HepG2 (cell line): Measurements from ENCODE around the gene LILRB2. TPM values are rescaled to one million over a fixed set of nuclear protein-coding genes. Genes with fewer than 3 reads are reported as not detected.

Experiments used
- ATAC-seq: fragments of 200-7000 bp; cut with Tn5 transposase; 3 replicates; pipeline ENCODE4 v1.9.1; 2020; ENCODE audit warnings: mild to moderate bottlenecking, moderate library complexity
- BruUV-seq: library from RNA; stranded (reverse); fragments of 400-500 nt; replicated peaks from 2 replicates; lab custom pipeline; 2021; lab: Mats Ljungman, UMichigan
- CTCF ChIA-PET: fragments of 300-600 bp; formaldehyde crosslinking; extraction: SDS; loops from one replicate; lab custom pipeline; 2021; ENCODE audit warnings: low total read pairs, inconsistent platforms, low intra/inter-chr PET ratio; lab: Yijun Ruan, JAX
- POLR2A ChIA-PET: fragments of 350-600 bp; sonication (Branson Sonifier 250); formaldehyde crosslinking; loops from one replicate; lab custom pipeline; 2020; ENCODE audit warnings: antibody characterized with exemption, inconsistent platforms; lab: Yijun Ruan, JAX
- DNase-seq: peaks from one replicate; pipeline ENCODE4 v3.0.0-alpha.2; 2015; ENCODE audit warnings: low spot score
- FAIRE-seq: peaks from 3 replicates; lab custom pipeline; 2011; peaks lifted over from hg19 to GRCh38; lab: Jason Lieb, UNC
- H2AFZ ChIP-seq: one replicate; pipeline ENCODE4 v1.6.1; 2011; ENCODE audit warnings: low read length, inconsistent platforms
- H3K27ac ChIP-seq: fragments of 300-600 bp; 3 replicates; pipeline ENCODE4 v1.8.0; 2011; ENCODE audit warnings: mixed run types, mild to moderate bottlenecking, mixed read lengths, low read length, inconsistent platforms; ENCODE audit not compliant: insufficient read depth; ENCODE audit errors: extremely low read length
- H3K27me3 ChIP-seq, 2 experiments: fragments of 200-600 bp in 1 of 2; 2 replicates in 1 of 2; 3 replicates in 1 of 2; pipeline versions ENCODE4 v1.6.0 to v1.8.0; 2011; ENCODE audit warnings: low read length in 2 of 2, mild to moderate bottlenecking in 2 of 2, moderate library complexity in 2 of 2, inconsistent platforms in 1 of 2; ENCODE audit not compliant: insufficient read depth in 2 of 2, control insufficient read depth in 1 of 2
- H3K36me3 ChIP-seq, 2 experiments: fragments of 200-600 bp in 1 of 2; replicated peaks in 1 of 2; 2 replicates in 1 of 2; 3 replicates in 1 of 2; pipeline versions ENCODE4 v1.5.1 to v1.8.0; 2011; ENCODE audit warnings: low read length in 2 of 2, inconsistent platforms in 1 of 2; ENCODE audit not compliant: insufficient read depth in 2 of 2, control insufficient read depth in 1 of 2
- H3K4me1 ChIP-seq: 2 replicates; pipeline ENCODE4 v1.5.1; 2012; ENCODE audit warnings: low read length, inconsistent platforms; ENCODE audit not compliant: insufficient read depth
- H3K4me2 ChIP-seq: 2 replicates; pipeline ENCODE4 v1.6.0; 2011; ENCODE audit warnings: low read depth, low read length, inconsistent platforms
- H3K4me3 ChIP-seq, 3 experiments: fragments of 200-600 bp in 1 of 3; sonication (generic), shearing (Covaris generic) in 1 of 3; replicated peaks in 1 of 3; 2 replicates each; pipeline ENCODE4 v1.5.1; 2011 to 2016; ENCODE audit warnings: low read length in 3 of 3, inconsistent platforms in 2 of 3, low read depth in 2 of 3, mild to moderate bottlenecking in 2 of 3, control low read depth in 1 of 3, mixed read lengths in 1 of 3; ENCODE audit not compliant: insufficient read depth in 1 of 3
- H3K79me2 ChIP-seq: one replicate; pipeline ENCODE4 v1.6.1; 2011; ENCODE audit warnings: low read length, inconsistent platforms; ENCODE audit not compliant: insufficient read depth
- H3K9ac ChIP-seq: 2 replicates; pipeline ENCODE4 v1.6.0; 2011; ENCODE audit warnings: mild to moderate bottlenecking, low read depth, low read length, inconsistent platforms; ENCODE audit not compliant: insufficient read depth
- H3K9me3 ChIP-seq: 2 replicates; pipeline ENCODE4 v1.5.1; 2012; ENCODE audit warnings: mild to moderate bottlenecking, low read length
- H4K20me1 ChIP-seq: 2 replicates; pipeline ENCODE4 v1.6.0; 2011; ENCODE audit warnings: inconsistent platforms, mild to moderate bottlenecking, low read length, moderate library complexity; ENCODE audit not compliant: insufficient read depth
- FIP1L1 ChIP-seq: fragments of 200-400 bp; formaldehyde crosslinking; IDR thresholded peaks from 2 replicates; pipeline ENCODE4 v1.6.1; 2018; ENCODE audit warnings: low read depth, mild to moderate bottlenecking, low read length, moderate library complexity, borderline replicate concordance; ENCODE audit not compliant: insufficient read depth
- KDM5A ChIP-seq: fragments of 200-600 bp; sonication (generic); IDR thresholded peaks from 2 replicates; pipeline ENCODE4 v1.7.0; 2018; ENCODE audit warnings: antibody characterized with exemption, mild to moderate bottlenecking, low read length, borderline replicate concordance
- MAFF ChIP-seq: IDR thresholded peaks from 2 replicates; pipeline ENCODE4 v1.6.1; 2011; ENCODE audit warnings: low read depth, low read length, improper control_type of control experiment
- POLR2A ChIP-seq, 2 experiments: IDR thresholded peaks; 2 replicates each; pipeline ENCODE4 v1.6.1; 2011; ENCODE audit warnings: low read depth in 2 of 2, low read length in 2 of 2, mild to moderate bottlenecking in 1 of 2, moderate library complexity in 1 of 2; ENCODE audit not compliant: insufficient read depth in 1 of 2
- POLR2G ChIP-seq: fragments of 200-400 bp; formaldehyde crosslinking; IDR thresholded peaks from 2 replicates; pipeline ENCODE4 v1.6.1; 2018; ENCODE audit warnings: mild to moderate bottlenecking, low read depth, low read length, moderate library complexity
- SOX6 ChIP-seq, 2 experiments: fragments of 450-650 bp in 1 of 2; sonication (generic) in 1 of 2; formaldehyde crosslinking in 1 of 2; IDR thresholded peaks; 2 replicates each; pipeline versions ENCODE4 v1.4.0 to v1.6.1; 2017 to 2020; ENCODE audit warnings: antibody characterized with exemption in 1 of 2, mild to moderate bottlenecking in 1 of 2, missing genetic modification reagents in 1 of 2
- TEAD2 ChIP-seq: sonication (generic); formaldehyde crosslinking; IDR thresholded peaks from 2 replicates; pipeline ENCODE4 v1.9.0; 2021; ENCODE audit warnings: missing genetic modification reagents
- ZFX ChIP-seq: sonication (generic); formaldehyde crosslinking; IDR thresholded peaks from 2 replicates; pipeline ENCODE4 v1.4.0; 2020; ENCODE audit warnings: mild to moderate bottlenecking, low read depth, missing genetic modification reagents, moderate library complexity
- ZNF546 ChIP-seq: sonication (generic); formaldehyde crosslinking; conservative IDR thresholded peaks from 2 replicates; pipeline ENCODE4 v1.8.1; 2023; ENCODE audit warnings: mild to moderate bottlenecking, missing genetic modification reagents
- ZNF572 ChIP-seq: sonication (generic); formaldehyde crosslinking; IDR thresholded peaks from 2 replicates; pipeline ENCODE4 v1.5.1; 2020; ENCODE audit warnings: mild to moderate bottlenecking, missing genetic modification reagents
- WGBS: methylation state at CpG from one replicate; pipeline ENCODE4 v1.1.6; 2017; ENCODE audit warnings: low lambda C conversion rate; 5-methylcytosine and 5-hydroxymethylcytosine counted together
- in situ Hi-C: cut with HindIII; loops from 2 replicates; pipeline ENCODE4 v1.10.0; 2017; ENCODE audit warnings: low pct_unique_long_range_greater_than_20kb; ENCODE audit not compliant: extremely low pct_ligation_motif_present
- intact Hi-C: fragments of 100-400 bp; cut with micrococcal nuclease; formaldehyde crosslinking; loops from one replicate; pipeline ENCODE4 v1.10.0; 2022; ENCODE audit not compliant: unreplicated experiment
- polyA plus RNA-seq, 8 experiments: library from polyadenylated mRNA; depleted of rRNA in 3 of 8; stranded (reverse) in 7 of 8; unstranded in 1 of 8; fragments of >200 nt; fragmentation: Illumina TruSeq in 4 of 8; extraction: Trizol in 4 of 8; gene quantifications; 2 replicates each; pipeline versions ENCODE4 v1.2.1 to v1.2.3, GENCODE V29; 2011 to 2016; ENCODE audit warnings: low read depth in 4 of 8, missing spikeins in 1 of 8, mixed read lengths in 1 of 8; ENCODE audit not compliant: insufficient read depth in 1 of 8
- total RNA-seq, 5 experiments: library from RNA; depleted of rRNA; stranded (reverse); fragments of >200 nt; fragmentation: Illumina TruSeq; extraction: Trizol; gene quantifications; 2 replicates each; pipeline ENCODE4 v1.2.3, GENCODE V29; 2016; ENCODE audit warnings: low read depth in 1 of 5
- TF ChIP-seq, protein P1 (sequence below): sonication (generic); formaldehyde crosslinking; IDR thresholded peaks from 2 replicates; pipeline ENCODE4 v1.4.0; 2020; ENCODE audit warnings: missing genetic modification reagents
- TF ChIP-seq, protein P2 (sequence below): sonication (generic); formaldehyde crosslinking; conservative IDR thresholded peaks from 2 replicates; pipeline ENCODE4 v1.4.0; 2020; ENCODE audit warnings: missing genetic modification reagents

Gene LILRB2
- total and polyA plus RNA-seq, 2 of the 13 experiments (the other 11 are each of a cell fraction or from before 2014, with no cell fraction given): not detected

DNA sequence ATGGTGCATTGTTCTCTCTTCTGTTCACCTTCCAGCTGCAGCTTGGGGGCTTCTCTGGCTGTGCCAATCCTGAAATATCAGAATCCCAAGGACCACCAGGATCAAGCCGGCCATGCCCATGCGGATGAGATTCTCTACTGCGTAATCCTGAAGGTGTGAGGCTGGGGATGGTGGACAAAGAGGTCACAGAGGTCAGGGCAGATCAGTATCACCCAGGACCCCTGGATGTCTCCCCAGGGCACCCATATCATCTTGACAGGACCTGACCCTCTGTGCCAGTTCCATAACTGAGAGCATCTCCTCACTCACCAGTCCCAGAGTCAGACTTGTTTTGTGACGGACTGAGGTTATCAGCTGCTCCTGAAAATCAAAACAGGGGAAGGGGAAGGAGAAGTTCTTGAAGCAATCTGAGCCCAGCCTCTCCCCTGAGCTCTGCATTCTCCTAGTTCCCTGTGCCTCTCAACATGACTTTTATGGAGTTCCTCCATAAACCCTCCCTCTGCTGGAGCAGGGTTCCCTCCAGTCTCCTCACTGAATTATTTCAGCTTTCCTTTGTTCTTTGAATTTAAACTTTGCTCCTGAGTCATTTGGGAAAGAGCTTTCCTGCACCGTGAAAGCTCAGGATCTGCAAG, 26.6 kb upstream of the LILRB2 start (continued):
- TF ChIP-seq ZFX: no peak
- TF ChIP-seq, protein P1, sequence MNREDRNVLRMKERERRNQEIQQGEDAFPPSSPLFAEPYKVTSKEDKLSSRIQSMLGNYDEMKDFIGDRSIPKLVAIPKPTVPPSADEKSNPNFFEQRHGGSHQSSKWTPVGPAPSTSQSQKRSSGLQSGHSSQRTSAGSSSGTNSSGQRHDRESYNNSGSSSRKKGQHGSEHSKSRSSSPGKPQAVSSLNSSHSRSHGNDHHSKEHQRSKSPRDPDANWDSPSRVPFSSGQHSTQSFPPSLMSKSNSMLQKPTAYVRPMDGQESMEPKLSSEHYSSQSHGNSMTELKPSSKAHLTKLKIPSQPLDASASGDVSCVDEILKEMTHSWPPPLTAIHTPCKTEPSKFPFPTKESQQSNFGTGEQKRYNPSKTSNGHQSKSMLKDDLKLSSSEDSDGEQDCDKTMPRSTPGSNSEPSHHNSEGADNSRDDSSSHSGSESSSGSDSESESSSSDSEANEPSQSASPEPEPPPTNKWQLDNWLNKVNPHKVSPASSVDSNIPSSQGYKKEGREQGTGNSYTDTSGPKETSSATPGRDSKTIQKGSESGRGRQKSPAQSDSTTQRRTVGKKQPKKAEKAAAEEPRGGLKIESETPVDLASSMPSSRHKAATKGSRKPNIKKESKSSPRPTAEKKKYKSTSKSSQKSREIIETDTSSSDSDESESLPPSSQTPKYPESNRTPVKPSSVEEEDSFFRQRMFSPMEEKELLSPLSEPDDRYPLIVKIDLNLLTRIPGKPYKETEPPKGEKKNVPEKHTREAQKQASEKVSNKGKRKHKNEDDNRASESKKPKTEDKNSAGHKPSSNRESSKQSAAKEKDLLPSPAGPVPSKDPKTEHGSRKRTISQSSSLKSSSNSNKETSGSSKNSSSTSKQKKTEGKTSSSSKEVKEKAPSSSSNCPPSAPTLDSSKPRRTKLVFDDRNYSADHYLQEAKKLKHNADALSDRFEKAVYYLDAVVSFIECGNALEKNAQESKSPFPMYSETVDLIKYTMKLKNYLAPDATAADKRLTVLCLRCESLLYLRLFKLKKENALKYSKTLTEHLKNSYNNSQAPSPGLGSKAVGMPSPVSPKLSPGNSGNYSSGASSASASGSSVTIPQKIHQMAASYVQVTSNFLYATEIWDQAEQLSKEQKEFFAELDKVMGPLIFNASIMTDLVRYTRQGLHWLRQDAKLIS (CRISPR knock-in tag): no peak
- TF ChIP-seq, all 625 proteins: peak for 0

DNA sequence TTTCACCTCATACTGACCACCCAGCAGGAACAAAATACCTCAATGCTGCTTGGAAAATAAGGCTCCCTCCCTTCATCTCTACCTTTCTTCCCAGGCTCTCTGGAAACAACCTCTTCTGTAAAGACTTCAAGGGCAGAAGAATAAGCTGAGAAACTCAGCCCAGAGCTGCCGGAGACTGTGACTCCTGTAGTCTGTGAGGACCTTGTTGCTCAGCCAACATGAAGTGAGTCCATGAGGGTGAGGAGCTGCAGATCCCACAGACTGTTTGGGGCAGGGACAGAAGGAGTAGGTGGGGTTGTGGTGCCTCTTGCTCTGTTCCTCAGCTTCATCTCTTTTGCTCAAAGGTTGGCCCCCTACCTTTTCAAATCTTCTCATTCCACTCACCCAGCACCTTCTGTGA, 24.2 kb upstream of the LILRB2 start:
- peaks cover 0 to 4% of the 10 kb centered on the region in 2 experiments; a peak in 2 of 5 replicates for H3K27me3 ChIP-seq
- ATAC-seq (no peak), FAIRE-seq (no peak), DNase-seq (no peak)
- intact Hi-C loops: no loop called here
- no peaks in the 10 kb centered on the region for H3K4me1 ChIP-seq
- 8% methylated on average over 1 of the region's 1 CpG for WGBS
- no peak overlapping the region for H3K4me2 ChIP-seq
- in situ Hi-C loops: no loop called here
- no peak overlapping the region for H2AFZ ChIP-seq
- BruUV-seq: no TSS peak
- no peak overlapping the region for H3K4me3 ChIP-seq
- H4K20me1 ChIP-seq: no peaks in the 10 kb centered on the region
- H3K9ac ChIP-seq: no peak overlapping the region
- no peaks in the 10 kb centered on the region for H3K36me3 ChIP-seq
- H3K9me3 ChIP-seq: no peaks in the 10 kb centered on the region
- no peaks in the 10 kb centered on the region for H3K79me2 ChIP-seq
- no peak overlapping the region for H3K27ac ChIP-seq
- ChIA-PET POLR2A (no interaction called here), CTCF (no interaction called here)
- TF ChIP-seq FIP1L1 (no peak), ZNF546 (CRISPR knock-in tag) (no peak), POLR2A (IDR thresholded peaks at IDR 0.05; ENCODE audit: insufficient read depth in 1 of 2, low read depth in 2 of 2, low read length in 2 of 2) (no peak), POLR2G (no peak), TEAD2 (no peak), KDM5A (no peak), ZNF572 (CRISPR knock-in tag) (no peak), MAFF (no peak), SOX6 (IDR thresholded peaks at IDR 0.05) (no peak), SOX6 (CRISPR knock-in tag; IDR thresholded peaks at IDR 0.05) (no peak)
- TF ChIP-seq, protein P2, sequence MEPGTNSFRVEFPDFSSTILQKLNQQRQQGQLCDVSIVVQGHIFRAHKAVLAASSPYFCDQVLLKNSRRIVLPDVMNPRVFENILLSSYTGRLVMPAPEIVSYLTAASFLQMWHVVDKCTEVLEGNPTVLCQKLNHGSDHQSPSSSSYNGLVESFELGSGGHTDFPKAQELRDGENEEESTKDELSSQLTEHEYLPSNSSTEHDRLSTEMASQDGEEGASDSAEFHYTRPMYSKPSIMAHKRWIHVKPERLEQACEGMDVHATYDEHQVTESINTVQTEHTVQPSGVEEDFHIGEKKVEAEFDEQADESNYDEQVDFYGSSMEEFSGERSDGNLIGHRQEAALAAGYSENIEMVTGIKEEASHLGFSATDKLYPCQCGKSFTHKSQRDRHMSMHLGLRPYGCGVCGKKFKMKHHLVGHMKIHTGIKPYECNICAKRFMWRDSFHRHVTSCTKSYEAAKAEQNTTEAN: no peak
